Bronchial epithelial cell (primary cell): ENCODE results near the gene S100A6. TPM values are rescaled to one million over a fixed set of nuclear protein-coding genes. Genes with fewer than 3 reads are reported as not detected.

Experiments used
- DNase-seq: peaks from one replicate; pipeline ENCODE4 v3.0.0-alpha.2; 2010; ENCODE audit warnings: low read depth
- FAIRE-seq: peaks from 2 replicates; lab custom pipeline; 2011; peaks lifted over from hg19 to GRCh38; lab: Jason Lieb, UNC
- H3K27me3 ChIP-seq: 2 replicates; pipeline ENCODE4 v1.5.1; 2011; ENCODE audit warnings: low read length; ENCODE audit not compliant: control insufficient read depth, insufficient read depth
- H3K36me3 ChIP-seq: 2 replicates; pipeline ENCODE4 v1.5.1; 2011; ENCODE audit warnings: low read length; ENCODE audit not compliant: control insufficient read depth, insufficient read depth
- H3K4me3 ChIP-seq: 2 replicates; pipeline ENCODE4 v1.5.1; 2011; ENCODE audit warnings: mild to moderate bottlenecking, low read depth, low read length, control low read depth
- CTCF ChIP-seq: IDR thresholded peaks from 2 replicates; pipeline ENCODE4 v1.5.1; 2011; ENCODE audit warnings: mild to moderate bottlenecking, moderate library complexity, low read length, control low read depth, inconsistent platforms; ENCODE audit not compliant: insufficient read depth, severe bottlenecking
- total RNA-seq: library from RNA; depleted of rRNA; stranded (reverse); fragments of >200 nt; gene quantifications from 2 replicates; pipeline ENCODE4 v1.2.1, GENCODE V29; 2014

S100A6 gene
- total RNA-seq, 1 donor from 2014 or later, result 2,948 TPM

DNA sequence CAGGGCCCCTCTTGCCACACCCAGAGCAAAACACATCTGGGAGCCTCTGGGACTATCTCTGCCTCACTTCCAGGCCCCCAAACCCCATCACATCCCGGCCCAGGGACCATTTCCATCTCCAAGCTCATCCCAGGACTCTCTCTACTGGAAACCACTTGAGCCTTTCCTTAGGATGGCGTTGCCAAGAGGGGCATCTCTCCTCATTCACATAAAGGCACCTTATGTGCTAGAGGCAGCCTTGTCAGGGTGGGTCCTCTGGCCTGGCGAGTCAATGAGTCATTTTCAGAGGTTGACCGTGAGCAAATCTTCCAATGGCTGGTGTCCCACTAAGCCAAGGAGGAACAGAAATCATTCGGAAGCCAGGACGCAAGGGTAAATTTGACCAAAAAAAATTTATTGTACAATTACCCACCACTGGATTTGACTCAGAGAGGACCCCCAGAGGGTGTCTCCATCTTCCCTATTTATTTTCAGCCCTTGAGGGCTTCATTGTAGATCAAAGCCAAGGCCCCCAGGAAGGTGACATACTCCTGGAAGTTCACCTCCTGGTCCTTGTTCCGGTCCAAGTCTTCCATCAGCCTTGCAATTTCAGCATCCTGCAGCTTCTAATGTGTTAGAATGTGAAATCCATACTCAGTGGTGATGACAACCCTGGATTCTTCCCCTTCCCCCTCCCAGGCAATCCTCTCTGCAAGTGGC lies 1.4 kb downstream of the S100A6 start:
- FAIRE-seq (no peak), DNase-seq (peak; percentile 59)
- peak overlapping the region; percentile 56 for H3K4me3 ChIP-seq
- TF ChIP-seq CTCF, result no peak
- no peaks in the 10 kb centered on the region for H3K27me3 ChIP-seq
- peaks cover 9% of the 10 kb centered on the region for H3K36me3 ChIP-seq

DNA sequence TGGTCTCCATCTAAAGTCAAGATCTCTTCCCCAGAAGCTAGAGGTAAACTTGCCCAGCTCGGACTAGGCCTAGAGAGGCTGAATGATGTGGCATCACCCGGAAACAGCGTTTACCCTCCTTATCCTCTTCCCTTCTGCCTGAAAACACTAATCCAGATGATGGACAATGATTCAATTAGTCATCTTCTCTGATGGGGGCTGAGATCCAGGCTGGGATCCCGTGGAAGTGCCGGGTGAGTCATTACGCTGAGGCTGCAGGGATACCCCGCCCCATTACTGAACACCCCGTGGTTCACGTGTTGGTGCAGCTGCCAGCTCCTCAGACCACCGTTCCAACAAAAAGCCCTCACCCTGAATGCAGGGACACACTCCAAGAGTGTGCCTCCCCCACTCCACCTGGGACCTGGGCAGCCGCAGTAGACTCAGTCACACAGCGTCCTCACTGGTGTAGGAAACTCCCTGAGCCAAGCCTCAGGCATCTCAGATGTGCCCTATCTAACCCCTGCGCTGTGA lies 2.0 kb downstream of the S100A6 start:
- FAIRE-seq (peak; percentile 50), DNase-seq (peak; percentile 97)
- no peaks in the 10 kb centered on the region for H3K27me3 ChIP-seq
- H3K4me3 ChIP-seq, result peak overlapping the region; percentile 56
- H3K36me3 ChIP-seq, result peaks cover 9% of the 10 kb centered on the region
- no peak for TF ChIP-seq CTCF

DNA sequence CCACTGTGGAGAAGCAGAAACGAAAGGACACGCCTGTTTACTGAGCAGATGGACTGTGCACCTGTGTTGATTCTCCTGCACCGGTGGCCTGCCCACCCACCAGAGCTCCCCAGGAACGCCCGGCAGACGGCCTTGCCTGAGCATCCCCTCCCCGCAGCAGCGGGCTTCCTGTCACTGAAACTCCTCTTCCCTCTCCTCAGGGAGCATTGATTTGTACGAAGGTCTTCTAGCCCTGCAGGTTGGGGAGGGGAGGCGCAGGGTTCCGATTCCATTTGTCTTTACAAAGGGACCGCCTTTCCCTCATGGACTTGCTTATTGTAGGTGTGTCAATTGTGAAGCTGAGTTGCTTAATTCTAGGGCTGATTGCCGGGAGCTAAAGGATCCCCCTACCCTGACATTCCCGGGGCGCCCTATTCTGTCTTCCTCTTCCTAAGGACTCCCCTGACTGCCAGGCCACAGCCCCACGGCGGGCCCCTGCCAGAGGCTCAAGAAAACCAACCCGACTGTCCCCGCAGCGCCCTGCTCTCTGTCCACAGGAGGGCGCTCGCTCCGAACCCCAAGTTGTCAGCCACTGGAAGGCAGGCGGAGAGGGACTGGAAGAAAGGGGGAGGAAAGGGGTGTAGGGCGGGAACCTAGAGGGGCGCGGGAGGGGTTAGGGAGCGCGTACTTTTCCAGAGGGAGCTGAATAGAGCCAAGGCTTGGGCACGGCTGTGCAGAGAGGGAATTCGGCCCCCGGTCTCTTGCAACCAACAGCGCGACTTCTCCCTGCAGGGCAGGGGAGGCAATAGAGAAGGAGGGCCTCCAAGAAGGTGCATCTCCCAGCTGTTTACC lies 2.8 kb downstream of the S100A6 start:
- Histone ChIP-seq H3K36me3 (peaks cover 9% of the 10 kb centered on the region), H3K27me3 (no peaks in the 10 kb centered on the region), H3K4me3 (no peak overlapping the region)
- DNase-seq (peak; percentile 74), FAIRE-seq (no peak)
- peak; percentile 92 for TF ChIP-seq CTCF

- no peak for TF ChIP-seq CTCF
- FAIRE-seq, result no peak
- Histone ChIP-seq H3K36me3 (peaks cover 9% of the 10 kb centered on the region), H3K4me3 (no peak overlapping the region), H3K27me3 (no peaks in the 10 kb centered on the region)
- DNase-seq, result no peak
These were observed 3.6 kb downstream of the S100A6 start for GRCh38 chr1:153532181-153532580.

DNA sequence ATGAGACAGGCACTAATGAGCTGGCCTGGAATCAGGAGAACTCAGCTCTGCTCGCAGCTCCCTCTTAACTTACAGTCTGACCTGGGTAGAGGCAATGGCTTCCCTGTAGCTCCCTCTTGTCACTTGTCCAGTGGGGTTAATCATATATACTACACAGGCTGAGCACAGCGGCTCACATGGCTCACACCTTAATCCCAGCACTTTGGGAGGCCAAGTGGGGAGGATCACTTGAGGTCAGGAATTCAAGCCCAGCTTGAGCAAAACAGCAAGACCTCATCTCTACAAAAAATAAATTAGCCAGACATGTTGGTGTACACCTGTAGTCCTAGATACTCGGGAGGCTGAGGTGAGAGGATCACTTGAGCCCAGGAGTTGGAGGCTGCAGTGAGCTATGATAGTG lies 4.2 kb downstream of the S100A6 start:
- no peak for TF ChIP-seq CTCF
- Histone ChIP-seq H3K36me3 (peaks cover 9% of the 10 kb centered on the region), H3K27me3 (no peaks in the 10 kb centered on the region), H3K4me3 (no peak overlapping the region)
- FAIRE-seq (no peak), DNase-seq (no peak)
